ENCODE measurements around the gene ADAMTSL3. TPM values are rescaled to one million over a fixed set of nuclear protein-coding genes. Genes with fewer than 3 reads are reported as not detected.

Gene ADAMTSL3
- total and polyA plus RNA-seq, 2 of the 8 experiments (the other 6 are each of a cell fraction or from before 2014, with no cell fraction given): 0.35 to 1.4 TPM

DNA sequence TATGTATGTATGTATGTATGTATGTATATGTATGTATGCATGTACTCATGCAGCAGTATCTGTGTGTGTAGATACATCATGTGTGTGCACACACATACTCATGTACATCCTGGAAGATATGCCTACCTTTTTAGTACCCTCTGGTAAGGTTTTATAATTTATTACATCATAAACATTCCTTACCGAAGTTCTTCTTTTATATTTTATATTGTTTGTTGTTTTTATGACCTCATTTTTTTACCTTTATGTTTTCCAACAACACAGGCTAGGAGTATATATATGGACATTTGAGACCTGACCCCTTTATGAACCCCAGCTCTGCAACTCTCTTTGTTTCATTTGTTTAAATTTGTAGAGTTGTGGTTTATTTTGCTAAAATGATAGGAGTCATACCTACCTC is 263.5 kb downstream of the ADAMTSL3 start:
- no peak overlapping the region for H2AFZ ChIP-seq (ENCODE audit: low read length)
- TF ChIP-seq CBX8 (IDR thresholded peaks at IDR 0.05; ENCODE audit: borderline replicate concordance, low read depth, low read length): no peak

More for the DNA sequence above, 263.5 kb downstream of the ADAMTSL3 start:
- Histone ChIP-seq H2BK12ac (ENCODE audit: low read depth, low read length) (no peak overlapping the region), H3K4me1 (replicated peaks in 1 of 4; ENCODE audit: control insufficient read depth in 3 of 4, insufficient read depth in 4 of 4, low read length in 3 of 4) (peaks cover 0 to 2% (median 0%) of the 10 kb centered on the region in 4 experiments; a peak in 1 of 7 replicates), H3K79me2 (ENCODE audit: control insufficient read depth in 1 of 2, insufficient read depth in 2 of 2, low read length in 2 of 2) (no peaks in the 10 kb centered on the region), H3K9ac (replicated peaks in 1 of 4; ENCODE audit: extremely low read depth in 1 of 4, low read depth in 3 of 4, low read length in 3 of 4) (no peak overlapping the region), H3K23ac (ENCODE audit: insufficient read length) (no peak overlapping the region), H2BK15ac (ENCODE audit: low read length) (no peak overlapping the region), H2BK120ac (replicated peaks; ENCODE audit: low read depth, low read length) (no peak overlapping the region), H3K36me3 (ENCODE audit: control insufficient read depth in 2 of 4, insufficient read depth in 4 of 4, low read length in 3 of 4) (no peaks in the 10 kb centered on the region), H3K4ac (replicated peaks; ENCODE audit: insufficient read length, low read depth, low read length) (no peak overlapping the region), H4K20me1 (replicated peaks in 1 of 2; ENCODE audit: control insufficient read depth in 1 of 2, insufficient read depth in 2 of 2, low read length in 2 of 2) (no peaks in the 10 kb centered on the region), H3K14ac (ENCODE audit: insufficient read length) (no peak overlapping the region), H3K27me3 (replicated peaks in 1 of 4; ENCODE audit: control insufficient read depth in 3 of 4, extremely low read depth in 1 of 4, insufficient read depth in 3 of 4, low read length in 3 of 4) (no peaks in the 10 kb centered on the region), H3K4me3 (ENCODE audit: extremely low read depth in 1 of 4, insufficient read depth in 2 of 4, low read depth in 3 of 4, low read length in 4 of 4) (no peak overlapping the region), H4K5ac (ENCODE audit: insufficient read length, low read depth, low read length) (no peak overlapping the region), H3K27ac (ENCODE audit: low read depth, low read length) (no peak overlapping the region), H2BK5ac (ENCODE audit: low read depth, low read length) (no peak overlapping the region), H3K79me1 (ENCODE audit: low read depth, low read length) (no peaks in the 10 kb centered on the region), H3K56ac (replicated peaks; ENCODE audit: insufficient read length, low read depth, low read length) (no peak overlapping the region), H3K4me2 (ENCODE audit: insufficient read depth in 1 of 2, low read depth in 2 of 2, low read length in 2 of 2) (no peak overlapping the region), H3K23me2 (ENCODE audit: low read depth, low read length) (0 out of 2 replicates have a peak, but pooled peaks cover 2% of the 10 kb centered on the region), H3K9me3 (ENCODE audit: insufficient read depth in 2 of 2, low read depth in 1 of 2, low read length in 1 of 2) (no peaks in the 10 kb centered on the region), H4K91ac (replicated peaks; ENCODE audit: insufficient read length, low read length) (no peak overlapping the region), H2AK5ac (ENCODE audit: low read depth, low read length) (no peak overlapping the region), H4K8ac (ENCODE audit: extremely low read depth, insufficient read depth, low read length) (no peak overlapping the region), H3K18ac (ENCODE audit: extremely low read depth, low read length) (no peak overlapping the region), H2BK20ac (ENCODE audit: low read length) (no peak overlapping the region)
- FAIRE-seq (no peak), DNase-seq (ENCODE audit: low read depth in 1 of 2, low spot score in 2 of 2) (no peak)
- 52% methylated on average over 1 of the region's 1 CpG; no CpG with 5 or more reads in 1 of the 2 experiments for WGBS, 2 experiments (ENCODE audit: extremely low coverage in 1 of 2, insufficient coverage in 1 of 2, insufficient read length in 1 of 2, insufficient replicate concordance in 2 of 2, low coverage in 1 of 2, low lambda C conversion rate in 2 of 2, missing lambda C conversion rate in 1 of 2)
- ChIA-PET POLR2A (ENCODE audit: partially characterized antibody) (no interaction called here), CTCF (ENCODE audit: partially characterized antibody) (no interaction called here)
